MM.1S (cell line): ENCODE measurements around the gene RTP1.
"Not testable (repeated sequence)": the region's sequence is repeated elsewhere in the genome, so short reads cannot be mapped to it uniquely, and the experiment has no call there.

Experiments used
- DNase-seq: peaks from one replicate; pipeline ENCODE4 v3.0.0-alpha.2; 2015
- H2AFZ ChIP-seq: fragments of 300-600 bp; sonication (generic); 2 replicates; pipeline ENCODE4 v1.6.0; 2016; ENCODE audit warnings: antibody characterized with exemption, low read length
- H3F3A ChIP-seq: fragments of 300-600 bp; sonication (generic); 2 replicates; pipeline ENCODE4 v1.6.1; 2016; ENCODE audit warnings: mild to moderate bottlenecking, antibody characterized with exemption, low read length, moderate library complexity, mixed read lengths; ENCODE audit not compliant: insufficient read depth
- H3K27ac ChIP-seq: fragments of 300-600 bp; sonication (generic); 2 replicates; pipeline ENCODE4 v1.5.1; 2016; ENCODE audit warnings: mild to moderate bottlenecking, low read length
- H3K27me3 ChIP-seq: fragments of 300-600 bp; sonication (generic); replicated peaks from 2 replicates; pipeline ENCODE4 v1.6.0; 2016; ENCODE audit warnings: low read length; ENCODE audit not compliant: insufficient read depth
- H3K36me3 ChIP-seq: fragments of 300-600 bp; sonication (generic); replicated peaks from 2 replicates; pipeline ENCODE4 v1.6.1; 2016; ENCODE audit warnings: mild to moderate bottlenecking, low read length, mixed read lengths; ENCODE audit not compliant: insufficient read depth
- H3K4me1 ChIP-seq: fragments of 300-600 bp; sonication (generic); 2 replicates; pipeline ENCODE4 v1.6.1; 2016; ENCODE audit warnings: low read length, mixed read lengths
- H3K4me2 ChIP-seq: fragments of 300-600 bp; sonication (generic); 2 replicates; pipeline ENCODE4 v1.6.0; 2016; ENCODE audit warnings: low read depth, low read length
- H3K4me3 ChIP-seq: fragments of 300-600 bp; sonication (generic); 2 replicates; pipeline ENCODE4 v1.5.1; 2016; ENCODE audit warnings: low read length, mixed read lengths
- H3K79me2 ChIP-seq: fragments of 300-600 bp; sonication (generic); 2 replicates; pipeline ENCODE4 v1.6.1; 2016; ENCODE audit warnings: mixed run types, low read length, mixed read lengths
- H3K9ac ChIP-seq: fragments of 300-600 bp; sonication (generic); 2 replicates; pipeline ENCODE4 v1.6.1; 2016; ENCODE audit warnings: low read length, mixed read lengths
- H3K9me2 ChIP-seq: fragments of 300-600 bp; sonication (generic); replicated peaks from 2 replicates; pipeline ENCODE4 v1.6.1; 2016; ENCODE audit warnings: mild to moderate bottlenecking, low read length, mixed read lengths; ENCODE audit not compliant: insufficient read depth
- H3K9me3 ChIP-seq: fragments of 300-600 bp; sonication (generic); replicated peaks from 2 replicates; pipeline ENCODE4 v1.6.1; 2016; ENCODE audit warnings: mild to moderate bottlenecking, low read length, mixed read lengths; ENCODE audit not compliant: insufficient read depth
- H4K20me1 ChIP-seq: fragments of 300-600 bp; sonication (generic); 2 replicates; pipeline ENCODE4 v1.6.1; 2016; ENCODE audit warnings: mild to moderate bottlenecking, low read length, moderate library complexity, mixed read lengths; ENCODE audit not compliant: insufficient read depth
- CTCF ChIP-seq: fragments of 300-600 bp; sonication (generic); IDR thresholded peaks from 2 replicates; pipeline ENCODE4 v1.5.1; 2016; ENCODE audit warnings: antibody characterized with exemption, low read length, mixed read lengths
- EZH2 ChIP-seq: fragments of 300-600 bp; sonication (generic); optimal IDR thresholded peaks from 2 replicates; pipeline ENCODE3; 2017; ENCODE audit warnings: low read depth, mild to moderate bottlenecking, antibody characterized with exemption, low read length, mixed read lengths
- EZH2phosphoT487 ChIP-seq: fragments of 300-600 bp; sonication (generic); IDR thresholded peaks from 2 replicates; pipeline ENCODE4 v1.6.1; 2018; ENCODE audit warnings: antibody characterized with exemption, low read length

The RTP1 gene

GRCh38 chr3:187196573-187197334 is 532 bp upstream of the RTP1 start:
- Histone ChIP-seq H3K27me3 (no peaks in the 10 kb centered on the region), H3K9me3 (no peaks in the 10 kb centered on the region), H3K4me2 (no peak overlapping the region), H3K4me1 (no peaks in the 10 kb centered on the region), H2AFZ (no peak overlapping the region), H3K36me3 (no peaks in the 10 kb centered on the region), H3F3A (no peaks in the 10 kb centered on the region), H3K9me2 (no peaks in the 10 kb centered on the region), H3K9ac (no peak overlapping the region), H4K20me1 (no peaks in the 10 kb centered on the region), H3K79me2 (no peaks in the 10 kb centered on the region), H3K27ac (no peak overlapping the region), H3K4me3 (no peak overlapping the region)
- DNase-seq, result no peak
- no peak for TF ChIP-seq EZH2
- TF ChIP-seq EZH2phosphoT487, result no peak
- TF ChIP-seq CTCF, result no peak

- no peaks in the 10 kb centered on the region for H3K36me3 ChIP-seq
- H2AFZ ChIP-seq, result no peak overlapping the region
- H3K9me3 ChIP-seq, result no peaks in the 10 kb centered on the region
- no peak for TF ChIP-seq EZH2
- no peak for TF ChIP-seq EZH2phosphoT487
- TF ChIP-seq CTCF, result no peak
- DNase-seq, result no peak
- H3K4me1 ChIP-seq, result no peaks in the 10 kb centered on the region
- no peaks in the 10 kb centered on the region for H3K79me2 ChIP-seq
- no peak overlapping the region for H3K27ac ChIP-seq
- no peak overlapping the region for H3K9ac ChIP-seq
- H3K4me2 ChIP-seq, result no peak overlapping the region
- H3F3A ChIP-seq, result no peaks in the 10 kb centered on the region
- no peak overlapping the region for H3K4me3 ChIP-seq
- no peaks in the 10 kb centered on the region for H4K20me1 ChIP-seq
- no peaks in the 10 kb centered on the region for H3K27me3 ChIP-seq
- no peaks in the 10 kb centered on the region for H3K9me2 ChIP-seq
Measured at GRCh38 chr3:187198490-187198889, 1.2 kb downstream of the RTP1 start.

- not testable (repeated sequence) for H3K27ac ChIP-seq, DNase-seq, H3K4me2 ChIP-seq, H3K79me2 ChIP-seq, H3K36me3 ChIP-seq, H3K9ac ChIP-seq, H4K20me1 ChIP-seq, H3K9me2 ChIP-seq, H3K9me3 ChIP-seq, H3K4me3 ChIP-seq, H2AFZ ChIP-seq, H3K27me3 ChIP-seq, H3K4me1 ChIP-seq, H3F3A ChIP-seq
Measured at GRCh38 chr3:187199463-187200050, 2.3 kb downstream of the RTP1 start.

- H3K27me3 ChIP-seq, result no peaks in the 10 kb centered on the region
- no peak for TF ChIP-seq EZH2
- no peak for TF ChIP-seq CTCF
- no peak for TF ChIP-seq EZH2phosphoT487
- no peaks in the 10 kb centered on the region for H3F3A ChIP-seq
- H3K36me3 ChIP-seq, result no peaks in the 10 kb centered on the region
- DNase-seq, result no peak
- no peaks in the 10 kb centered on the region for H3K9me2 ChIP-seq
- no peaks in the 10 kb centered on the region for H3K79me2 ChIP-seq
- H3K9ac ChIP-seq, result no peak overlapping the region
- no peak overlapping the region for H3K27ac ChIP-seq
- H3K9me3 ChIP-seq, result no peaks in the 10 kb centered on the region
- H3K4me3 ChIP-seq, result no peak overlapping the region
- H3K4me2 ChIP-seq, result no peak overlapping the region
- H3K4me1 ChIP-seq, result no peaks in the 10 kb centered on the region
- H4K20me1 ChIP-seq, result no peaks in the 10 kb centered on the region
- H2AFZ ChIP-seq, result no peak overlapping the region
Measured at GRCh38 chr3:187205683-187206082, 8.4 kb downstream of the RTP1 start.
